GM13977 (cell line): ENCODE measurements around the gene KRTAP10-9.
"Not testable (repeated sequence)": the region's sequence is repeated elsewhere in the genome, so short reads cannot be mapped to it uniquely, and the experiment has no call there.

ENCODE experiments used
- DNase-seq: peaks from one replicate; pipeline ENCODE4 v3.0.0; 2012; ENCODE audit warnings: low spot score
- CTCF ChIP-seq: IDR thresholded peaks from 2 replicates; pipeline ENCODE4 v1.5.1; 2012; ENCODE audit warnings: mild to moderate bottlenecking, control low read depth; ENCODE audit not compliant: insufficient read depth; ENCODE audit errors: extremely low read depth, missing control alignments
- in situ Hi-C: fragments of 300-500 bp; cut with MboI; formaldehyde crosslinking; loops from one replicate; pipeline ENCODE4 v1.12.0; 2022; ENCODE audit warnings: low sequenced_read_pairs, low pct_unique_long_range_greater_than_20kb, mixed read lengths, inconsistent platforms; ENCODE audit not compliant: unreplicated experiment

Gene KRTAP10-9

GRCh38 chr21:44606495-44606894, 20.4 kb upstream of the KRTAP10-9 start:
- in situ Hi-C loops: no loop called here
- no peak for TF ChIP-seq CTCF
- DNase-seq: no peak

- no peak for DNase-seq
- in situ Hi-C loops: no loop called here
- TF ChIP-seq CTCF: no peak
Measured at GRCh38 chr21:44609193-44609592, 17.7 kb upstream of the KRTAP10-9 start.

DNA sequence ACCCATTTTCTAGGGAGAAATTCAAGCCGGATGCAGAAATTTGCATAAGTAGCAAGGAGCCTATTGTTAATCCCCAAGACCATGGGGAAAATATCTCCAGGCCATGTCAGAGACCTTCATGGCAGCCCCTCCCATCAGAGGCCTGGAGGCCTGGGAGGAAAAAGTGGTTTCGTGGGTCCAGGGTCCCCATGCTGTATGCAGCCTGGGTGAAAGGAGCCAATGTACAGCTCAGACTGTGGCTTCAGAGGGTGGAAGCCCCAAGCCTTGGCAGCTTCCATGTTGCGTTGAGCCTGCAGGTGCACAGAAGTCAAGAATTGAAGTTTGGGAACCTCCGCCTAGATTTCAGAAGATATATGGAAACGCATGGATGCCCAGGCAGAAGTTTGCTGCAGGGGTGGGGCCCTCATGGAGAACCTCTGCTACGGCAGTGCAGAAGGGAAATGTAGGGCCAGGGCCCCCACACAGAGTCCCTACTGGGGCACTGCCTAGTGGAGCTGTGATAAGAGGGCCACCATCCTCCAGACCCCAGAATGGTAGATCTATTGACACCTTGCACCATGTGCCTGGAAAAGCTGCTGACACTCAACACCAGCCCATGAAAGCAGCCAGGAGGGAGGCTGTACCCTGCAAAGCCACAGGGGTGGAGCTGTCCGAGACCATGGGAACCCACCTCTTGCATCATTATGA, 16.6 kb upstream of the KRTAP10-9 start:
- in situ Hi-C loops, DNase-seq: not testable (repeated sequence)

DNA sequence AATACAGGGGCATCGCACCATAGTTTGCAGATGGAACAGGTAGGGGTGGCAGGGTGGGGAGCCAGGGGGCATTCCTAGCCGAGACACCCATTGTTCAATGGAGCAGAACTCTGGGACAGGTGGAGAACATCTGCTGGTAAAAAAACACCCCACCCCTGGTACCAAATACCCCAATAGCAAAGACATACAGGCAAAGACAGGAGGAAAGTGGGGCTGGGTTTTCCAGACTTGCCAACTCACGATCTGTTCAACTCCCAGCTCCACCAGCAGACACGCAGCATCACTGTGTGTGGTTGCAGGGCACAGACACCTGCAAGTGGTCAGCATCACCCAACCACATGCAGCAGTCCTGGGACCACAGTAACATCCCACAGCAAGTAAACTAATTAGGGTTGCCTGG, 15.3 kb upstream of the KRTAP10-9 start:
- TF ChIP-seq CTCF: no peak
- no peak for DNase-seq
- in situ Hi-C loops: no loop called here

DNA sequence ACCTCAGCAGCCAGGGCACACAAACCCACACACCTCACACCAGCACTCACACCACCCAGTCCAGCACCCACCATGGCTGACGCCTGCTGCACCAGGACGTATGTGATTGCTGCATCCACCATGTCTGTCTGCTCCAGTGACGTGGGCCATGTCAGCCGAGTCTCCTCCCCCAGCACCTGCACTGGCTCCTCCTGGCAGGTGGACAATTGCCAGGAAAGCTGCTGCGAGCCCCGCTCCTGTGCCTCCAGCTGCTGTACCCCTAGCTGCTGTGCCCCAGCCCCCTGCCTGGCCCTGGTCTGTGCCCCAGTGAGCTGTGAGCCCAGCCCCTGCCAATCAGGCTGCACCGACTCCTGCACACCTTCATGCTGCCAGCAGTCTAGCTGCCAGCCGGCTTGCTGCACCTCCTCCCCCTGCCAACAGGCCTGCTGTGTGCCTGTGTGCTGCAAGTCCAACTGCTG, 14.8 kb upstream of the KRTAP10-9 start, which contains the start of gene KRTAP10-8:
KRTAP10-8 (plus strand) TSS at position 51 of the 458 bp plus-strand sequence; CDS start at position 73, 22 bp downstream.
- in situ Hi-C loops: no loop called here
- no peak for TF ChIP-seq CTCF
- no peak for DNase-seq

- in situ Hi-C loops: no loop called here
- DNase-seq: no peak
- no peak for TF ChIP-seq CTCF
Measured at GRCh38 chr21:44612669-44613229, 14.1 kb upstream of the KRTAP10-9 start.

DNA sequence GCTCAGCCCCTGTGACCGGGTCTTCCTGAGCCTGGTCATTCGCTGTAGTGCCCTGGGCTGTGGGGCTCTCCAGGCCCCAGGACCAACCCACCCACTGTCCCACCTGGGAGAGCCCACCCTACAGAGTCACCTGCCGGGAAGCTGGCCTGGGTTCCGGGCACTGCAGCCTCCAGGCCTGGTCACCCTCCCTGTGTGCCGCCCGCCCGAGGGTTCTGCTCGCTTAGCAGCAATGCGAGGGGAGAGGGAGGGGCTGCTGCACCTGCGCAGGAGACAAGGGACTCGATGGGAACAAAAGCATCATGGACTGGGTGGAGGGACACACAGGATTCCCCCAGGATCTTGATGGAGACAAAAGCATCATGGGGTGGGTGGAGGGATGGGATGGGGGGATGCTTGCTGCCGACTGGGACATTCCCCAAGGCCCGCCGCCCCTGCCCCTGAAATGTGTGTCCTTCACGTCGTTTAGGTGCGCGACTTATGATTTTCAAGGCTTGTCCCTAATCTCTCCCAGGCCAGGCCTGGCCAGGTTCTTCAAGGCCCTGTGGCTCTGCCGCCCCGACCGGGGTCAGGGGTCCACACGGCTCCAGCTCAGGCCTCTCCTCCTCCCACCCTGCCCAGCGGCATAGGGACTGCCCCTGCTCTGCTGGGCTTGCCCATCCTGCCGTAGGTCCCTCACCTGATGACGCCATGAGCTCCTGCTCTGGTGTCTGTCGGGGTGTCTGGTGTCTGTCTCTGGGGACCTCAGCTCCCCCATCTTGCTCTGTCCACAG, 13.3 kb upstream of the KRTAP10-9 start:
- DNase-seq: no peak
- in situ Hi-C loops: no loop called here
- TF ChIP-seq CTCF: no peak
